Spleen (tissue), 7 donors: Measurements from ENCODE around the gene FAM120B.

ENCODE experiments used
- POLR2A ChIP-seq, 3 donors: fragments of 450-650 bp; IDR thresholded peaks; one replicate each; pipeline ENCODE4 v1.5.1; 2017; ENCODE audit warnings: antibody characterized with exemption in 3 of 3, mild to moderate bottlenecking in 1 of 3
- POLR2AphosphoS5 ChIP-seq, 3 donors: sonication (generic); formaldehyde crosslinking; IDR thresholded peaks; one replicate each; pipeline ENCODE4 v1.5.1; 2017; ENCODE audit warnings: antibody characterized with exemption in 3 of 3
- TF ChIP-seq, protein P1 (sequence below), 11 experiments: fragments of 200-600 bp in 7 of 11; fragments of 450-650 bp in 4 of 11; sonication (generic) in 4 of 11; IDR thresholded peaks in 8 of 11; conservative IDR thresholded peaks in 3 of 11; 1 replicate in 7 of 11; 2 replicates in 4 of 11; pipeline versions ENCODE4 v1.4.0 to v1.8.0; 2016 to 2021; ENCODE audit warnings: antibody characterized with exemption in 11 of 11, inconsistent platforms in 4 of 11, mild to moderate bottlenecking in 1 of 11
- donor health status: DM: no; HTN: no; CAD: no; lungs with moderate emphysema.
- donor health status: DM: no; HTN: no; CAD: no.
- donor health status: DM: no; HTN: no; CAD: no.

DNA sequence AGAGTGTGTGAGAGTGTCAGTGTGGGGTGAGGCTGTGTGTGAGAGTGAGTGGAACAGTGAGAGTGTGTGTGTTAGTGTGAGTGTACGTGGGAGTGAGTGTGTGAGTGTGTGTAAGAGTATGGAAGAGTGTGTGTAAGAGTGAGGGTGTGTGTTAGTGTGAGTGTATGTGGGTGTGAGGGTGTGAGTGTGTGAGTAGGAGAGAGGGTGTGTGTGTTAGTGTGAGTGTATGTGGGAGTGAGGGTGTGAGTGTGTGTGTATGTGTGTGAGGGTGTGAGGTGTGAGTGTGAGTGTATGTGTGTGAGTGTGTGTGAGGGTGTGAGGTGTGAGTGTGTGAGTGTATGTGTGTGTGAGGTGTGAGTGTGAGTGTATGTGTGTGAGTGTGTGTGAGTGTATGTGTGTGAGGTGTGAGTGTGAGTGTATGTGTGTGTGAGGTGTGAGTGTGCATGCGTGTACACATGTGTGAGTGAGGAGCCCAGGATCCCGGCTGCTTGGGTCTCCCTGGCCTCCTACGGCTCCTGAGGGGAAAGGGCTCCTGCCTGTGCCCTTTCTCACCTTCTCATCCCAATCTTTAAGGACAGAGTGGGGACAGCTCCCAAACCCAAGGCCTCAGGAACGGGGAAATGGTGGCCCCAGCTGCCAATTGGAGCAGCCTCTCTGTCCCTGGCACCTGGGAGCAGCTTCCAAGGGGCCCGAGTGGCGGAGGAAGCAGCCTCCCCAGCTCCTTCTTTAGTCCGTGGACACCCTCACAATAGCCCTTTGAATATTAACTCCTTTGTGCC is 146.4 kb downstream of the FAM120B start:
- TF ChIP-seq POLR2A (IDR thresholded peaks at IDR 0.05) (no peak), POLR2AphosphoS5 (IDR thresholded peaks at IDR 0.05) (no peak)
- TF ChIP-seq, protein P1, sequence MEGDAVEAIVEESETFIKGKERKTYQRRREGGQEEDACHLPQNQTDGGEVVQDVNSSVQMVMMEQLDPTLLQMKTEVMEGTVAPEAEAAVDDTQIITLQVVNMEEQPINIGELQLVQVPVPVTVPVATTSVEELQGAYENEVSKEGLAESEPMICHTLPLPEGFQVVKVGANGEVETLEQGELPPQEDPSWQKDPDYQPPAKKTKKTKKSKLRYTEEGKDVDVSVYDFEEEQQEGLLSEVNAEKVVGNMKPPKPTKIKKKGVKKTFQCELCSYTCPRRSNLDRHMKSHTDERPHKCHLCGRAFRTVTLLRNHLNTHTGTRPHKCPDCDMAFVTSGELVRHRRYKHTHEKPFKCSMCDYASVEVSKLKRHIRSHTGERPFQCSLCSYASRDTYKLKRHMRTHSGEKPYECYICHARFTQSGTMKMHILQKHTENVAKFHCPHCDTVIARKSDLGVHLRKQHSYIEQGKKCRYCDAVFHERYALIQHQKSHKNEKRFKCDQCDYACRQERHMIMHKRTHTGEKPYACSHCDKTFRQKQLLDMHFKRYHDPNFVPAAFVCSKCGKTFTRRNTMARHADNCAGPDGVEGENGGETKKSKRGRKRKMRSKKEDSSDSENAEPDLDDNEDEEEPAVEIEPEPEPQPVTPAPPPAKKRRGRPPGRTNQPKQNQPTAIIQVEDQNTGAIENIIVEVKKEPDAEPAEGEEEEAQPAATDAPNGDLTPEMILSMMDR (IDR thresholded peaks at IDR 0.05 in 8 of 11, conservative IDR thresholded peaks at IDR 0.05 in 3 of 11) = no peak
